Activated CD4-positive, alpha-beta T cell treated with anti-CD3 and anti-CD28 coated beads, Interleukin-10, Interleukin-2, amounts not matched to agents 100 ng/mL and 50 ng/mL, durations not matched to agents 16 hours and 8 hours (primary cell): ENCODE measurements around the gene CAT.

Source experiments
- DNase-seq: peaks from one replicate; pipeline ENCODE4 v3.0.0-alpha.2; 2020

Gene CAT

GRCh38 chr11:34461215-34461614, 22.5 kb downstream of the CAT start:
- DNase-seq = no peak

GRCh38 chr11:34464591-34465051, 25.9 kb downstream of the CAT start:
- DNase-seq = no peak

GRCh38 chr11:34466802-34467488, 28.2 kb downstream of the CAT start:
- no peak for DNase-seq

- DNase-seq = peak; percentile 52
Measured at GRCh38 chr11:34468209-34468841, 29.6 kb downstream of the CAT start.

GRCh38 chr11:34473603-34474169, 35.0 kb downstream of the CAT start:
- DNase-seq = no peak

- no peak for DNase-seq
Measured at GRCh38 chr11:34475656-34476055, 36.9 kb downstream of the CAT start.

- DNase-seq = no peak
Measured at GRCh38 chr11:34476849-34477248, 38.1 kb downstream of the CAT start.

GRCh38 chr11:34478845-34479663, 40.3 kb downstream of the CAT start:
- DNase-seq = no peak

GRCh38 chr11:34480314-34480713, 41.6 kb downstream of the CAT start:
- no peak for DNase-seq

GRCh38 chr11:34481307-34481706, 42.6 kb downstream of the CAT start:
- DNase-seq = no peak

GRCh38 chr11:34483106-34483874, 44.6 kb downstream of the CAT start:
- no peak for DNase-seq

- no peak for DNase-seq
Measured at GRCh38 chr11:34487430-34487829, 48.7 kb downstream of the CAT start.

GRCh38 chr11:34488855-34489557, 50.3 kb downstream of the CAT start:
- DNase-seq = no peak

- DNase-seq = no peak
Measured at GRCh38 chr11:34490304-34490703, 51.6 kb downstream of the CAT start.

- DNase-seq = peak; percentile 46
Measured at GRCh38 chr11:34492806-34493414, 54.2 kb downstream of the CAT start.

- DNase-seq = no peak
Measured at GRCh38 chr11:34493468-34493867, 54.7 kb downstream of the CAT start.

- no peak for DNase-seq
Measured at GRCh38 chr11:34493926-34494595, 55.3 kb downstream of the CAT start.

GRCh38 chr11:34495239-34495723, 56.5 kb downstream of the CAT start:
- no peak for DNase-seq

- no peak for DNase-seq
Measured at GRCh38 chr11:34495724-34496377, 57.1 kb downstream of the CAT start.
